HCT116 (cell line): ENCODE data around the gene WDR20. TPM values are rescaled to one million over a fixed set of nuclear protein-coding genes. Genes with fewer than 3 reads are reported as not detected.

Experiments
- ATAC-seq: fragments of 200-7000 bp; cut with Tn5 transposase; 2 replicates; pipeline ENCODE4 v1.9.1; 2020; ENCODE audit warnings: mild to moderate bottlenecking, moderate library complexity
- BruUV-seq: library from RNA; stranded (reverse); fragments of 400-500 nt; replicated peaks from 2 replicates; lab custom pipeline; 2021; lab: Mats Ljungman, UMichigan
- CTCF ChIA-PET: fragments of 300-600 bp; sonication (Branson Sonifier 250); formaldehyde crosslinking; loops from one replicate; lab custom pipeline; 2021; ENCODE audit warnings: antibody characterized with exemption; lab: Charles Lee
- POLR2A ChIA-PET: fragments of 300-600, 350-600 bp; sonication (Branson Sonifier 250); formaldehyde crosslinking; loops from one replicate; lab custom pipeline; 2021; ENCODE audit warnings: antibody characterized with exemption; lab: Charles Lee
- RAD21 ChIA-PET, 2 experiments: fragments of 300-600 bp; sonication (Branson Sonifier 250); formaldehyde crosslinking; loops; one replicate each; lab custom pipeline; 2023; ENCODE audit warnings: low total read pairs in 2 of 2; ENCODE audit not compliant: uncharacterized antibody in 2 of 2, unreplicated experiment in 2 of 2, low non-redundant PET in 1 of 2; lab: Charles Lee
- DNase-seq: peaks from one replicate; pipeline ENCODE4 v3.0.0-alpha.2; 2010; ENCODE audit warnings: low read depth, low spot score
- H2AFZ ChIP-seq: fragments of 200-600 bp; shearing (Covaris generic), sonication (generic); 2 replicates; pipeline ENCODE4 v1.6.1; 2017; ENCODE audit warnings: low read depth, mixed run types, mixed read lengths, antibody characterized with exemption, low read length; ENCODE audit not compliant: poor library complexity, severe bottlenecking
- H3K27ac ChIP-seq: 2 replicates; pipeline ENCODE4 v1.5.1; 2012; ENCODE audit warnings: low read depth, low read length
- H3K27me3 ChIP-seq: fragments of 200-600 bp; sonication (generic); 2 replicates; pipeline ENCODE4 v1.6.1; 2016; ENCODE audit warnings: mixed run types, low read length, mixed read lengths; ENCODE audit not compliant: insufficient read depth
- H3K36me3 ChIP-seq, 2 experiments: fragments of 200-500 bp in 1 of 2; fragments of 200-600 bp in 1 of 2; sonication (Bioruptor generic) in 1 of 2; sonication (generic) in 1 of 2; 2 replicates each; pipeline versions ENCODE4 v1.5.1 to v1.6.1; 2014 to 2016; ENCODE audit warnings: low read length in 2 of 2, inconsistent platforms in 1 of 2, mixed read lengths in 1 of 2, mixed run types in 1 of 2; ENCODE audit not compliant: insufficient read depth in 2 of 2, control insufficient read depth in 1 of 2
- H3K4me1 ChIP-seq, 2 experiments: fragments of 200-600 bp in 1 of 2; sonication (generic) in 1 of 2; 2 replicates each; pipeline versions ENCODE4 v1.5.1 to v1.6.1; 2012 to 2017; ENCODE audit warnings: low read length in 2 of 2, inconsistent platforms in 1 of 2, mild to moderate bottlenecking in 1 of 2, mixed read lengths in 1 of 2, mixed run types in 1 of 2, moderate library complexity in 1 of 2; ENCODE audit not compliant: insufficient read depth in 2 of 2, control insufficient read depth in 1 of 2
- H3K4me2 ChIP-seq: fragments of 200-600 bp; sonication (generic); 2 replicates; pipeline ENCODE4 v1.6.1; 2017; ENCODE audit warnings: mixed run types, low read length, mixed read lengths
- H3K4me3 ChIP-seq, 2 experiments: fragments of 200-600 bp in 1 of 2; sonication (generic) in 1 of 2; replicated peaks in 1 of 2; 2 replicates each; pipeline ENCODE4 v1.5.1; 2011 to 2016; ENCODE audit warnings: low read length in 2 of 2, control low read depth in 1 of 2, low read depth in 1 of 2, mild to moderate bottlenecking in 1 of 2, mixed read lengths in 1 of 2, mixed run types in 1 of 2
- H3K79me2 ChIP-seq: fragments of 200-600 bp; sonication (generic); 2 replicates; pipeline ENCODE4 v1.6.1; 2017; ENCODE audit warnings: mild to moderate bottlenecking, mixed run types, low read length, moderate library complexity, mixed read lengths; ENCODE audit not compliant: insufficient read depth
- H3K9ac ChIP-seq: fragments of 200-600 bp; sonication (generic); 2 replicates; pipeline ENCODE4 v1.6.1; 2016; ENCODE audit warnings: low read length, mixed read lengths
- H3K9me2 ChIP-seq: fragments of 200-600 bp; sonication (generic), shearing (Covaris generic); 2 replicates; pipeline ENCODE4 v1.6.1; 2017; ENCODE audit warnings: mixed run types, mild to moderate bottlenecking, moderate library complexity; ENCODE audit not compliant: insufficient read depth
- H3K9me3 ChIP-seq, 2 experiments: fragments of 200-500 bp in 1 of 2; fragments of 200-600 bp in 1 of 2; sonication (Bioruptor generic) in 1 of 2; sonication (generic) in 1 of 2; 2 replicates each; pipeline ENCODE4 v1.6.1; 2014 to 2017; ENCODE audit warnings: low read length in 2 of 2, mixed read lengths in 2 of 2, inconsistent platforms in 1 of 2, low read depth in 1 of 2, mild to moderate bottlenecking in 1 of 2, mixed run types in 1 of 2, moderate library complexity in 1 of 2; ENCODE audit not compliant: control insufficient read depth in 1 of 2, insufficient read depth in 1 of 2
- H4K20me1 ChIP-seq: fragments of 200-600 bp; sonication (generic), shearing (Covaris generic); 2 replicates; pipeline ENCODE4 v1.6.1; 2017; ENCODE audit warnings: mixed run types, mild to moderate bottlenecking, moderate library complexity; ENCODE audit not compliant: insufficient read depth
- CEBPB ChIP-seq: IDR thresholded peaks from 2 replicates; pipeline ENCODE4 v1.6.1; 2012; ENCODE audit warnings: low read depth
- EGR1 ChIP-seq: IDR thresholded peaks from 2 replicates; pipeline ENCODE4 v1.6.1; 2012; ENCODE audit warnings: low read depth
- ELF1 ChIP-seq: IDR thresholded peaks from 2 replicates; pipeline ENCODE4 v1.6.1; 2012; ENCODE audit warnings: low read depth, borderline replicate concordance
- JUND ChIP-seq: IDR thresholded peaks from 2 replicates; pipeline ENCODE4 v1.6.1; 2012
- MAX ChIP-seq: IDR thresholded peaks from 2 replicates; pipeline ENCODE4 v1.6.1; 2012
- SIN3A ChIP-seq: IDR thresholded peaks from 2 replicates; pipeline ENCODE4 v1.6.1; 2012; ENCODE audit warnings: low read depth
- SP1 ChIP-seq: IDR thresholded peaks from 2 replicates; pipeline ENCODE4 v1.6.1; 2012; ENCODE audit warnings: low read depth
- YY1 ChIP-seq: IDR thresholded peaks from 2 replicates; pipeline ENCODE4 v1.6.1; 2011; ENCODE audit warnings: low read length, low read depth, moderate library complexity, mild to moderate bottlenecking; ENCODE audit not compliant: insufficient replicate concordance; ENCODE audit errors: extremely low read depth
- ZBTB33 ChIP-seq: IDR thresholded peaks from 2 replicates; pipeline ENCODE4 v1.6.1; 2011; ENCODE audit warnings: mild to moderate bottlenecking, low read length, moderate library complexity; ENCODE audit not compliant: insufficient replicate concordance; ENCODE audit errors: extremely low read depth
- intact Hi-C: fragments of 100-400 bp; cut with micrococcal nuclease; formaldehyde crosslinking; loops from 2 replicates; pipeline ENCODE4 v1.10.0; 2022
- total RNA-seq: library from RNA; stranded (reverse); gene quantifications from one replicate; pipeline ENCODE4 v1.2.1, GENCODE V29; 2021; ENCODE audit not compliant: unreplicated experiment
- TF ChIP-seq, protein P1 (sequence below): IDR thresholded peaks from 2 replicates; pipeline ENCODE4 v1.6.1; 2012

The WDR20 gene
- total RNA-seq, 1 experiment from 2014 or later: 21.1 TPM

DNA sequence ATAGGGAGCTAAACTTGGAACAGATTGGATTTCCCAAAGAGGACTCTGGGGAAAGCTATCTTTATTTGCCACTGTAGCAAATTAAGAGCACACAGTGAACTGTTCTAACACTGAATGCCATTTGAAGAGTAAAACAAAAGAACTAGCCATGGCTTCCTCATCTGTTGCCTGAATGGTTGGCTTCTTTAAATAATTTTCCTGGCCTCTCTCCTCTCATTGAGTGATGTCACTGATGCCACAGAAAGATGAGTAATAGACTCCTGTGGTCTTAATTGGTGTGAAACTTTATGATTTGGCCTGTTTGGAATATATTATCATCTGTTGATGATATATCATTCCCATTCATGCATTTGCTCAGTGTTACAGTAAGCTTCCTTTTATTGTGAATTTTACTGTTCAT is 42.5 kb downstream of the WDR20 start:
- BruUV-seq: no TSS peak
- peak overlapping the region; percentile 28; the same call in 1 of the 2 replicates for H3K4me2 ChIP-seq
- no peaks in the 10 kb centered on the region for H3K36me3 ChIP-seq
- DNase-seq (no peak), ATAC-seq (no peak)
- no peaks in the 10 kb centered on the region for H3K9me2 ChIP-seq
- H4K20me1 ChIP-seq: peaks cover 3% of the 10 kb centered on the region; the same call in 1 of the 2 replicates
- ChIA-PET POLR2A (interaction anchor here (1.0 kb wide), 1 partner anchor 11 kb away, joined by 3 read pairs; no protein-coding TSS in a partner anchor), CTCF (no interaction called here), RAD21 (no interaction called here)
- no peak overlapping the region for H3K27ac ChIP-seq
- H3K27me3 ChIP-seq: no peaks in the 10 kb centered on the region
- no peaks in the 10 kb centered on the region for H3K9me3 ChIP-seq
- no peak overlapping the region for H3K9ac ChIP-seq
- H3K4me1 ChIP-seq: peaks cover 28 to 38% of the 10 kb centered on the region in 2 experiments
- H3K79me2 ChIP-seq: peaks cover 77% of the 10 kb centered on the region
- no peak overlapping the region for H2AFZ ChIP-seq
- TF ChIP-seq CEBPB: no peak
- TF ChIP-seq YY1: no peak
- TF ChIP-seq ZBTB33: no peak
- no peak for TF ChIP-seq EGR1
- TF ChIP-seq SIN3A: no peak
- TF ChIP-seq JUND: no peak
- no peak for TF ChIP-seq SP1
- no peak for TF ChIP-seq ELF1
- TF ChIP-seq, protein P1, sequence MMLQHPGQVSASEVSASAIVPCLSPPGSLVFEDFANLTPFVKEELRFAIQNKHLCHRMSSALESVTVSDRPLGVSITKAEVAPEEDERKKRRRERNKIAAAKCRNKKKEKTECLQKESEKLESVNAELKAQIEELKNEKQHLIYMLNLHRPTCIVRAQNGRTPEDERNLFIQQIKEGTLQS: no peak
- TF ChIP-seq MAX: no peak
- H3K4me3 ChIP-seq: no peak overlapping the region
- intact Hi-C loops: no loop called here
